CD4-positive, CD25-positive, alpha-beta regulatory T cell (primary cell): ENCODE measurements around the gene CHPF2. TPM values are rescaled to one million over a fixed set of nuclear protein-coding genes. Genes with fewer than 3 reads are reported as not detected.

ENCODE experiments used
- ATAC-seq, 2 donors: fragments of 150-1000 bp; cut with Tn5 transposase; one replicate each; pipeline ENCODE4 v1.10.0; 2021; ENCODE audit warnings: low read depth in 2 of 2, moderate number of reproducible peaks in 2 of 2, moderate library complexity in 1 of 2
- DNase-seq, 3 donors: peaks; one replicate each; pipeline versions ENCODE4 v3.0.0 to v3.0.0-alpha.2; 2012 to 2022; ENCODE audit warnings: mixed read lengths in 1 of 3
- H3K27ac ChIP-seq: one replicate; pipeline ENCODE4 v1.7.0; 2013; ENCODE audit warnings: mild to moderate bottlenecking, low read length; ENCODE audit not compliant: insufficient read depth, poor library complexity, severe bottlenecking
- H3K27me3 ChIP-seq: one replicate; pipeline ENCODE4 v1.7.0; 2013; ENCODE audit warnings: low read length; ENCODE audit not compliant: control insufficient read depth, insufficient read depth
- H3K36me3 ChIP-seq: one replicate; pipeline ENCODE4 v1.7.0; 2013; ENCODE audit warnings: mild to moderate bottlenecking, low read length, moderate library complexity; ENCODE audit not compliant: control insufficient read depth, insufficient read depth
- H3K4me1 ChIP-seq: 2 replicates; pipeline ENCODE4 v1.7.0; 2013; ENCODE audit warnings: mild to moderate bottlenecking, low read length; ENCODE audit not compliant: insufficient read depth, control insufficient read depth, poor library complexity, severe bottlenecking
- H3K4me3 ChIP-seq: one replicate; pipeline ENCODE4 v1.7.0; 2013; ENCODE audit warnings: low read depth, mild to moderate bottlenecking, low read length, moderate library complexity
- H3K9me3 ChIP-seq, 2 experiments: 1 replicate in 1 of 2; 2 replicates in 1 of 2; pipeline ENCODE4 v1.7.0; 2013; ENCODE audit warnings: low read length in 2 of 2, mild to moderate bottlenecking in 1 of 2, moderate library complexity in 1 of 2; ENCODE audit not compliant: control insufficient read depth in 2 of 2
- H3K27ac Mint-ChIP-seq, 3 donors: one replicate each; pipeline ENCODE4 v1.8.0; 2020 to 2022; ENCODE audit warnings: mild to moderate bottlenecking in 3 of 3, mixed read lengths in 3 of 3, moderate library complexity in 2 of 3
- H3K27me3 Mint-ChIP-seq: one replicate; pipeline ENCODE4 v1.8.0; 2022; ENCODE audit warnings: mild to moderate bottlenecking, mixed read lengths
- H3K36me3 Mint-ChIP-seq: one replicate; pipeline ENCODE4 v1.8.0; 2020; ENCODE audit warnings: mixed read lengths
- H3K4me1 Mint-ChIP-seq, 4 donors: one replicate each; pipeline ENCODE4 v1.8.0; 2020 to 2022; ENCODE audit warnings: mixed read lengths in 4 of 4, mild to moderate bottlenecking in 1 of 4
- H3K4me3 Mint-ChIP-seq, 4 donors: one replicate each; pipeline ENCODE4 v1.8.0; 2020 to 2022; ENCODE audit warnings: mild to moderate bottlenecking in 4 of 4, mixed read lengths in 4 of 4, moderate library complexity in 3 of 4
- H3K9me3 Mint-ChIP-seq, 7 donors: one replicate each; pipeline ENCODE4 v1.8.0; 2020 to 2022; ENCODE audit warnings: mixed read lengths in 7 of 7, mild to moderate bottlenecking in 3 of 7, moderate library complexity in 2 of 7
- polyA plus RNA-seq, 4 donors: library from polyadenylated mRNA; unstranded; fragments of 300-500 nt; fragmentation: Illumina TruSeq; gene quantifications; one replicate each; pipeline ENCODE4 v1.2.3, GENCODE V29; 2021
- total RNA-seq: library from RNA; stranded (reverse); gene quantifications from one replicate; pipeline ENCODE4 v1.2.3, GENCODE V29; 2022

The CHPF2 gene
- total and polyA plus RNA-seq, 5 donors from 2014 or later = 18.8 to 38.8 (median 24.4) TPM

GRCh38 chr7:151257990-151258389 lies 25.7 kb downstream of the CHPF2 start:
- peaks cover 40% of the 10 kb centered on the region for H3K27me3 Mint-ChIP-seq
- no peak overlapping the region for H3K4me3 Mint-ChIP-seq
- H3K4me1 Mint-ChIP-seq = peaks cover 0 to 5% (median 0%) of the 10 kb centered on the region in 4 donors
- peaks cover 5% of the 10 kb centered on the region for H3K36me3 Mint-ChIP-seq
- DNase-seq (no peak), ATAC-seq (no peak)
- Histone ChIP-seq H3K4me3 (no peak overlapping the region), H3K4me1 (no peaks in the 10 kb centered on the region), H3K9me3 (no peaks in the 10 kb centered on the region), H3K36me3 (no peaks in the 10 kb centered on the region), H3K27me3 (no peaks in the 10 kb centered on the region), H3K27ac (no peak overlapping the region)
- no peak overlapping the region for H3K27ac Mint-ChIP-seq
- H3K9me3 Mint-ChIP-seq = peaks cover 0 to 1% (median 0%) of the 10 kb centered on the region in 7 donors

- no peaks in the 10 kb centered on the region for H3K4me1 ChIP-seq
- no peaks in the 10 kb centered on the region for H3K36me3 ChIP-seq
- H3K27me3 Mint-ChIP-seq = peaks cover 18% of the 10 kb centered on the region
- H3K27ac ChIP-seq = no peak overlapping the region
- H3K36me3 Mint-ChIP-seq = peaks cover 5% of the 10 kb centered on the region
- H3K27me3 ChIP-seq = no peaks in the 10 kb centered on the region
- no peak overlapping the region for H3K4me3 ChIP-seq
- no peak for ATAC-seq
- H3K27ac Mint-ChIP-seq = no peak overlapping the region
- H3K9me3 Mint-ChIP-seq = peaks cover 0 to 1% (median 0%) of the 10 kb centered on the region in 7 donors
- H3K9me3 ChIP-seq = no peaks in the 10 kb centered on the region
- DNase-seq = no peak
- H3K4me3 Mint-ChIP-seq = no peak overlapping the region
- no peaks in the 10 kb centered on the region for H3K4me1 Mint-ChIP-seq
Measured at GRCh38 chr7:151260471-151260870, 28.2 kb downstream of the CHPF2 start.

GRCh38 chr7:151260883-151261282 lies 28.6 kb downstream of the CHPF2 start:
- H3K27me3 Mint-ChIP-seq = peaks cover 14% of the 10 kb centered on the region
- H3K27ac Mint-ChIP-seq = no peak overlapping the region
- no peaks in the 10 kb centered on the region for H3K9me3 ChIP-seq
- no peaks in the 10 kb centered on the region for H3K4me1 ChIP-seq
- ATAC-seq = no peak
- peaks cover 0 to 1% (median 0%) of the 10 kb centered on the region in 7 donors for H3K9me3 Mint-ChIP-seq
- no peaks in the 10 kb centered on the region for H3K36me3 ChIP-seq
- no peak for DNase-seq
- H3K4me3 ChIP-seq = no peak overlapping the region
- no peaks in the 10 kb centered on the region for H3K4me1 Mint-ChIP-seq
- no peak overlapping the region for H3K27ac ChIP-seq
- no peaks in the 10 kb centered on the region for H3K27me3 ChIP-seq
- H3K36me3 Mint-ChIP-seq = peaks cover 5% of the 10 kb centered on the region
- no peak overlapping the region for H3K4me3 Mint-ChIP-seq

GRCh38 chr7:151261529-151261928 lies 29.2 kb downstream of the CHPF2 start:
- Histone ChIP-seq H3K4me1 (no peaks in the 10 kb centered on the region), H3K9me3 (no peaks in the 10 kb centered on the region), H3K36me3 (no peaks in the 10 kb centered on the region), H3K27ac (no peak overlapping the region), H3K4me3 (no peak overlapping the region), H3K27me3 (no peaks in the 10 kb centered on the region)
- no peak for DNase-seq
- ATAC-seq = no peak
- Mint-ChIP-seq H3K4me1 (no peaks in the 10 kb centered on the region), H3K4me3 (no peak overlapping the region), H3K27me3 (peaks cover 13% of the 10 kb centered on the region), H3K36me3 (peaks cover 5% of the 10 kb centered on the region), H3K9me3 (peaks cover 0 to 1% (median 0%) of the 10 kb centered on the region in 7 donors), H3K27ac (no peak overlapping the region)

DNA sequence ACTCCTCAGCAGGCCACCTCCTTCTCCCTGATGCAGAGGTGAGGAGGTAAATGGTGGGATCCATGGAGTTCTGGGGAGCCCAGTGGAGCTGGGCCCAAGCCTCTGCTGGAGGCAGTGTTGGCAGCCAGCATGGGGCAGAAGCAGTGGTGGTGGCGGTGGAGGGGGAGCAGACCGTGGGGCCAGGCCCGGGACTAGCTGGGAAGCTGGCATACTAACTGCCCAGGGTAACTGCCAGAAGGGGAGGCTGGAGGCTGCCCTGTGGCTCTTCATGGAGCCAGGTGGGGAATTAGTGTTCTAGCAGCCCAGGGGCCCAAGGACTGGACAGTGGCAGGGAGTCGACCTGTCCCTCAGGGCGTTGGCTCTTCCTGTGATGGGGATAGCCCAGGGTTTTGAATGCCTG lies 32.3 kb downstream of the CHPF2 start:
- H3K4me1 ChIP-seq = no peaks in the 10 kb centered on the region
- no peaks in the 10 kb centered on the region for H3K36me3 ChIP-seq
- H3K27me3 ChIP-seq = no peaks in the 10 kb centered on the region
- H3K27ac Mint-ChIP-seq = no peak overlapping the region
- H3K9me3 Mint-ChIP-seq = no peaks in the 10 kb centered on the region
- H3K9me3 ChIP-seq = no peaks in the 10 kb centered on the region
- H3K27ac ChIP-seq = no peak overlapping the region
- H3K36me3 Mint-ChIP-seq = no peaks in the 10 kb centered on the region
- no peak overlapping the region for H3K4me3 Mint-ChIP-seq
- no peaks in the 10 kb centered on the region for H3K27me3 Mint-ChIP-seq
- ATAC-seq (no peak), DNase-seq (no peak)
- H3K4me3 ChIP-seq = no peak overlapping the region
- no peaks in the 10 kb centered on the region for H3K4me1 Mint-ChIP-seq

- no peak for ATAC-seq
Measured at GRCh38 chr7:151265351-151265931, 33.2 kb downstream of the CHPF2 start.

GRCh38 chr7:151269511-151269910 lies 37.2 kb downstream of the CHPF2 start:
- Mint-ChIP-seq H3K4me1 (peaks cover 0 to 9% (median 7%) of the 10 kb centered on the region in 4 donors), H3K27ac (no peak overlapping the region), H3K9me3 (no peaks in the 10 kb centered on the region), H3K4me3 (no peak overlapping the region), H3K36me3 (no peaks in the 10 kb centered on the region), H3K27me3 (no peaks in the 10 kb centered on the region)
- H3K4me1 ChIP-seq = no peaks in the 10 kb centered on the region
- H3K27me3 ChIP-seq = no peaks in the 10 kb centered on the region
- H3K27ac ChIP-seq = no peak overlapping the region
- H3K9me3 ChIP-seq = no peaks in the 10 kb centered on the region
- no peak for DNase-seq
- H3K4me3 ChIP-seq = no peak overlapping the region
- ATAC-seq = no peak
- no peaks in the 10 kb centered on the region for H3K36me3 ChIP-seq

More at GRCh38 chr7:151265351-151265931, 33.2 kb downstream of the CHPF2 start:
- no peaks in the 10 kb centered on the region for H3K4me1 Mint-ChIP-seq
- Histone ChIP-seq H3K4me1 (no peaks in the 10 kb centered on the region), H3K4me3 (no peak overlapping the region), H3K27me3 (no peaks in the 10 kb centered on the region), H3K27ac (no peak overlapping the region), H3K9me3 (no peaks in the 10 kb centered on the region), H3K36me3 (no peaks in the 10 kb centered on the region)
- no peak overlapping the region for H3K27ac Mint-ChIP-seq
- H3K4me3 Mint-ChIP-seq = no peak overlapping the region
- no peak for DNase-seq
- H3K9me3 Mint-ChIP-seq = no peaks in the 10 kb centered on the region
- H3K27me3 Mint-ChIP-seq = no peaks in the 10 kb centered on the region
- H3K36me3 Mint-ChIP-seq = no peaks in the 10 kb centered on the region

- no peak overlapping the region for H3K27ac ChIP-seq
- H3K4me1 ChIP-seq = peaks cover 9% of the 10 kb centered on the region
Measured at GRCh38 chr7:151271699-151272355, 39.5 kb downstream of the CHPF2 start.

More at GRCh38 chr7:151271699-151272355, 39.5 kb downstream of the CHPF2 start:
- Mint-ChIP-seq H3K4me3 (peak overlapping the region in 1 of 4 donors; percentile 16), H3K27me3 (peaks cover 10% of the 10 kb centered on the region), H3K4me1 (peaks cover 0 to 26% (median 8%) of the 10 kb centered on the region in 4 donors), H3K27ac (peak overlapping the region in 1 of 3 donors; percentile 55), H3K9me3 (no peaks in the 10 kb centered on the region), H3K36me3 (no peaks in the 10 kb centered on the region)
- Histone ChIP-seq H3K9me3 (no peaks in the 10 kb centered on the region), H3K4me3 (no peak overlapping the region), H3K27me3 (no peaks in the 10 kb centered on the region), H3K36me3 (no peaks in the 10 kb centered on the region)
- ATAC-seq = no peak
- DNase-seq = peak in 1 of 3 donors; percentile 20
